HG02588 (cell line): ENCODE measurements around the gene TRAK1.

ENCODE experiments used
- ATAC-seq: cut with Tn5 transposase; IDR thresholded peaks from one replicate; pipeline ENCODE4 v1.9.1; 2021; ENCODE audit warnings: mild to moderate bottlenecking, moderate library complexity; ENCODE audit not compliant: unreplicated experiment

Gene TRAK1

DNA sequence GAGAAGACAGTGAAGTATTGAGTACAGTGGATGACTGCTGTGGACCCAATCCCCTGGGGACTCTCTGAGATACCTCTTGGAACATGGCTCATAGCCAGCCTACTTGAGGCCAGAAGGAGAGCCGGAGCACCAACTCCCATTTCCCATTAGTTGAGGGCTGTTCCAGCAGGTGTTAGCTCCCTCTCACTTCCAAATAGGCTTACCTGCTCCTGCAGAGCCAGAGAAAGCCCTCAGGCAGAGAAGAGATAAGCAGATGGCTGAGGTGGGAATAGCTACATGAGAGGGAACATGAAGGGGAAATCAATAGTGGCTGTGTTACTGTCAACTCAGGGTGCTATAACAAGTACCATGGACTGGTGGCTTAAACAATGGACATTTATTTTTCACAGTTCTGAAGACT is 179.4 kb downstream of the TRAK1 start:
- no peak for ATAC-seq

DNA sequence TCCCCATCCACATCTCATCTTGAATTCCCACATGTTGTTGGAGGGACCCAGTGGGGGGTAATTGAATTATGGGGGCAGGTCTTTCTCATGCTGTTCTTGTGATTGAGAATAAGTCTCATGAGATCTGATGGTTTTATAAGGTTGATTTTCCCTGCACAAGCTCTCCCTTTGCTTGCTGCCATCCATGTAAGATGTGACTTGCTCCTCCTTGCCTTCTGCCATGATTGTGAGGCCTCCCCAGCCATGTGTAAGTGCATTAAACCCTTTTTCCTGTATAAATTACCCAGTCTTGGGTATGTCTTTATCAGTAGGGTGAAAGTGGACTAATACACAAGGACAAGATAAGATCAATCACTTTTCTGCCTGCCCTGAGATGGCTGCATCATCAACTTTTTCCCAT is 180.6 kb downstream of the TRAK1 start:
- no peak for ATAC-seq

DNA sequence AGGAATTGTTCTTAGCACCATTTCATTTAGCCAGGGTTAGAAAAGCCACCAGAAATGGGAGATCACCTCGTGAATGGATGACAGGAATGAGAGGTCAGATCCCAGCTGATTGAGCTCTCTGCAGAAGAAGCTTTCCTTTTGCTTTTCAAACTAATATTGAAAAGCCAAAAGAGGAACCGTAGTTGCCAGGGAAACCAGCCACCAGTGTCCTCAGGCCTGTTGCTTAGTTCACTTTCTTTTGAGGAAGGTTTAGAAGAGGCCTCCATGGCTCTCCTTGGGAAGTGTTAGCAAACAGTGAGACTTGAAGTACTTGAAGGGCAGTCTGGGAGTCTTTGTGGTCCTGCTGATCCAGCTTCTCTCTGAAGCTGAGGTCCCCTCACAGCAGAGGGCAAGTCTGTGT is 182.2 kb downstream of the TRAK1 start:
- no peak for ATAC-seq

DNA sequence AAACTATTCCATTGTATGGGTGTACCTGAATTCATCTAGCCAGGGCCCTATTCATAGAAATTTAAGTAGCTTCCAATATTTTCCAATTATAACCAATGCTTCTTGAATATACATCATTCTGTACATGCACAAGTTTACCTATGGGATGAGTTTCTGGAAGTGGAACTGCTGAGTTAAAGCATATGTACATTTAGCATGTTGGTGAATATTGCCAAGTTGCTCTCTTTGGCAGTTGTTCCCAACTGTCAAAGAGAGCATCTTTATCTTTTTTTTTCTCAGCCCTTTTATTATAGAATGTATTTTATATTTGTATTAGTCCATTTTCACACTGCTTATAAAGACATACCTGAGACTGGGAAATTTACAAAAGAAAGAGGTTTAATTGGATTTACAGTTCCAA is 183.1 kb downstream of the TRAK1 start:
- no peak for ATAC-seq

DNA sequence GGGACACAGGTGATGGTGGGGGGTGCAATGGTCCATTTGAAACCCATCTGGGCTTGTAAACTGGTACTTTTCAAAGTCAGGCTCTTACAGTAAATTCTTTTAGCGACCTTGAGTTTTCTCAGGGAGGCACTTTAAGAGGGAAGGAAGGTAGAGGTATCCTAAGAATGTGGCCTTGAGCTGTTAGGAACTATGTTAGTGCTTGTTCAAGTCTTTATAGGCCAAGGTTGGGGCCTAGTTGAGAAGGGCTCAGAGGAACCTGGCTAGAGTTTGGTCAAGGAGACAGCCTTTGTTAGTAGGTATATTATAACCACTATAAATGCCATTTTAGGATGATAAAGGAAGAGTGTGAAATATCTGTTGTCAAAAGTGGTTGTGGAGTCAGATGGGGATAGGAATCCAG is 184.1 kb downstream of the TRAK1 start:
- ATAC-seq, result no peak
